K562 (cell line): ENCODE measurements around the gene MRAP2. TPM values are rescaled to one million over a fixed set of nuclear protein-coding genes. Genes with fewer than 3 reads are reported as not detected.
A peak's percentile ranks its signal among the peaks of the same experiment; 100 is the strongest.

Source experiments
- ATAC-seq: fragments of 200-7000 bp; cut with Tn5 transposase; 3 replicates; pipeline ENCODE4 v1.9.1; 2020; ENCODE audit warnings: moderate library complexity
- BruUV-seq: library from RNA; stranded (reverse); fragments of 400-500 nt; replicated peaks from 2 replicates; lab custom pipeline; 2021; lab: Mats Ljungman, UMichigan
- CTCF ChIA-PET: fragments of 300-600 bp; formaldehyde crosslinking; extraction: SDS; loops from one replicate; lab custom pipeline; 2021; ENCODE audit warnings: low intra/inter-chr PET ratio; lab: Yijun Ruan, JAX
- POLR2A ChIA-PET: fragments of 300-600, 350-650 bp; sonication (Branson Sonifier 250); formaldehyde crosslinking; extraction: SDS; loops from one replicate; lab custom pipeline; 2021; ENCODE audit warnings: antibody characterized with exemption, inconsistent platforms; lab: Yijun Ruan, JAX
- DNase-seq, 4 experiments: peaks; one replicate each; pipeline versions ENCODE4 v3.0.0 to v3.0.0-alpha.2; 2011 to 2018; ENCODE audit warnings: low spot score in 3 of 4, mixed read lengths in 3 of 4; ENCODE audit errors: extremely low read depth in 1 of 4
- FAIRE-seq: peaks from 2 replicates; lab custom pipeline; 2011; peaks lifted over from hg19 to GRCh38; lab: Jason Lieb, UNC
- H2AFZ ChIP-seq: 2 replicates; pipeline ENCODE4 v1.6.0; 2011; ENCODE audit warnings: low read depth, low read length, control low read depth, inconsistent platforms
- H3K27ac ChIP-seq: fragments of 200-600 bp; 3 replicates; pipeline ENCODE4 v1.8.0; 2011; ENCODE audit warnings: low read depth, mild to moderate bottlenecking, control low read depth, inconsistent platforms, low read length, moderate library complexity, mixed read lengths; ENCODE audit errors: extremely low read depth
- H3K27me3 ChIP-seq, 2 experiments: fragments of 300-600 bp in 1 of 2; 2 replicates in 1 of 2; 3 replicates in 1 of 2; pipeline versions ENCODE4 v1.6.0 to v1.8.0; 2011; ENCODE audit warnings: inconsistent platforms in 2 of 2, low read length in 2 of 2, mild to moderate bottlenecking in 1 of 2, mixed read lengths in 1 of 2, moderate library complexity in 1 of 2; ENCODE audit not compliant: control insufficient read depth in 2 of 2, insufficient read depth in 2 of 2
- H3K36me3 ChIP-seq: fragments of 300-600 bp; 3 replicates; pipeline ENCODE4 v1.8.0; 2011; ENCODE audit warnings: mild to moderate bottlenecking, low read length, inconsistent platforms; ENCODE audit not compliant: control insufficient read depth, insufficient read depth
- H3K4me1 ChIP-seq, 2 experiments: fragments of 200-600 bp in 1 of 2; replicated peaks in 1 of 2; 2 replicates in 1 of 2; 3 replicates in 1 of 2; pipeline versions ENCODE4 v1.5.1 to v1.8.0; 2011; ENCODE audit warnings: inconsistent platforms in 2 of 2, low read length in 2 of 2, mild to moderate bottlenecking in 1 of 2, mixed read lengths in 1 of 2, moderate library complexity in 1 of 2; ENCODE audit not compliant: control insufficient read depth in 2 of 2, insufficient read depth in 2 of 2
- H3K4me2 ChIP-seq: 2 replicates; pipeline ENCODE4 v1.6.1; 2011; ENCODE audit warnings: low read length, control low read depth, inconsistent platforms, mixed read lengths; ENCODE audit not compliant: insufficient read depth
- H3K4me3 ChIP-seq: fragments of 200-600 bp; sonication (generic), shearing (Covaris generic); 2 replicates; pipeline ENCODE4 v1.5.1; 2016; ENCODE audit warnings: control low read depth, inconsistent platforms
- H3K79me2 ChIP-seq: fragments of 200-600 bp; 3 replicates; pipeline ENCODE4 v1.8.0; 2011; ENCODE audit warnings: low read length, inconsistent platforms; ENCODE audit not compliant: control insufficient read depth, insufficient read depth
- H3K9ac ChIP-seq, 2 experiments: 2 replicates each; pipeline versions ENCODE4 v1.6.0 to v1.6.1; 2011; ENCODE audit warnings: low read depth in 2 of 2, low read length in 2 of 2, control low read depth in 1 of 2, inconsistent platforms in 1 of 2, mild to moderate bottlenecking in 1 of 2, mixed read lengths in 1 of 2; ENCODE audit not compliant: insufficient read depth in 1 of 2
- H3K9me1 ChIP-seq: one replicate; pipeline ENCODE4 v1.6.0; 2011; ENCODE audit warnings: inconsistent platforms, mild to moderate bottlenecking, low read length, moderate library complexity; ENCODE audit not compliant: control insufficient read depth, insufficient read depth
- H3K9me3 ChIP-seq: replicated peaks from 2 replicates; pipeline ENCODE4 v1.5.1; 2011; ENCODE audit warnings: low read depth, low read length, inconsistent platforms; ENCODE audit not compliant: control insufficient read depth, insufficient read depth
- H4K20me1 ChIP-seq: replicated peaks from 2 replicates; pipeline ENCODE4 v1.6.1; 2011; ENCODE audit warnings: low read length, inconsistent platforms, mixed read lengths; ENCODE audit not compliant: control insufficient read depth, insufficient read depth
- CCAR2 ChIP-seq: fragments of 200-400 bp; formaldehyde crosslinking; IDR thresholded peaks from 2 replicates; pipeline ENCODE4 v1.6.1; 2017; ENCODE audit warnings: mild to moderate bottlenecking, low read depth, low read length
- FOXA3 ChIP-seq, 2 experiments: fragments of 450-650 bp in 1 of 2; sonication (generic) in 1 of 2; formaldehyde crosslinking; IDR thresholded peaks in 1 of 2; conservative IDR thresholded peaks in 1 of 2; 2 replicates each; pipeline versions ENCODE4 v1.4.0 to v1.8.0; 2020 to 2022; ENCODE audit warnings: mild to moderate bottlenecking in 2 of 2, missing genetic modification reagents in 1 of 2
- MCM7 ChIP-seq, 2 experiments: fragments of 450-650 bp; IDR thresholded peaks; 2 replicates each; pipeline ENCODE4 v1.6.1; 2016 to 2018
- SETDB1 ChIP-seq: IDR thresholded peaks from one replicate; pipeline ENCODE4 v1.6.1; 2012; ENCODE audit warnings: low read length, control low read depth, inconsistent platforms
- SMARCB1 ChIP-seq: IDR thresholded peaks from 2 replicates; pipeline ENCODE4 v1.6.1; 2011; ENCODE audit warnings: improper control_type of control experiment, low read depth; ENCODE audit not compliant: insufficient read length
- STAT5B ChIP-seq: fragments of 250-450 bp; sonication (Bioruptor Pico); IDR thresholded peaks from 2 replicates; pipeline ENCODE4 v1.8.0; 2021; ENCODE audit warnings: mild to moderate bottlenecking, inconsistent platforms
- TCF7 ChIP-seq: sonication (generic); IDR thresholded peaks from 2 replicates; pipeline ENCODE4 v1.6.1; 2016; ENCODE audit warnings: antibody characterized with exemption, borderline replicate concordance
- ZKSCAN1 ChIP-seq: fragments of 150-350 bp; IDR thresholded peaks from 2 replicates; pipeline ENCODE4 v1.6.1; 2016; ENCODE audit warnings: low read depth, low read length
- WGBS: fragments of 100-300 bp; shearing (Covaris generic); methylation state at CpG from one replicate; pipeline ENCODE4 v1.1.6; 2016; ENCODE audit warnings: low coverage, mixed read lengths; ENCODE audit not compliant: insufficient coverage; ENCODE audit errors: missing lambda C conversion rate; 5-methylcytosine and 5-hydroxymethylcytosine counted together
- in situ Hi-C: fragments of 300-500 bp; cut with MboI; formaldehyde crosslinking; loops from 4 replicates; pipeline ENCODE4 v1.15.0; 2018; ENCODE audit warnings: inconsistent platforms, mixed read lengths
- intact Hi-C: fragments of 100-400 bp; cut with micrococcal nuclease; formaldehyde crosslinking; loops from 2 replicates; pipeline ENCODE4 v1.14.2; 2022
- polyA plus RNA-seq, 8 experiments: library from polyadenylated mRNA; depleted of rRNA in 4 of 8; stranded (reverse) in 5 of 8; unstranded in 3 of 8; fragments of >200 nt; fragmentation: Nextera tagmentation in 2 of 8; fragmentation: Illumina TruSeq in 1 of 8; extraction: Ambion mirVana in 2 of 8; extraction: Trizol in 1 of 8; gene quantifications; 2 replicates each; pipeline versions ENCODE4 v1.2.1 to v1.2.3, GENCODE V29; 2011 to 2014; ENCODE audit warnings: inconsistent platforms in 1 of 8, missing spikeins in 1 of 8
- total RNA-seq, 7 experiments: library from RNA; depleted of rRNA in 6 of 7; stranded (reverse); fragments of >200 nt in 6 of 7; fragmentation: Illumina TruSeq in 2 of 7; extraction: Trizol in 2 of 7; gene quantifications; 2 replicates each; pipeline versions ENCODE4 v1.2.1 to v1.2.3, GENCODE V29; 2011 to 2021; ENCODE audit warnings: low replicate concordance in 1 of 7

The MRAP2 gene
- total and polyA plus RNA-seq, 9 of the 15 experiments (the other 6 are each of a cell fraction or from before 2014, with no cell fraction given): 5.9 to 38.9 (median 9.3) TPM

DNA sequence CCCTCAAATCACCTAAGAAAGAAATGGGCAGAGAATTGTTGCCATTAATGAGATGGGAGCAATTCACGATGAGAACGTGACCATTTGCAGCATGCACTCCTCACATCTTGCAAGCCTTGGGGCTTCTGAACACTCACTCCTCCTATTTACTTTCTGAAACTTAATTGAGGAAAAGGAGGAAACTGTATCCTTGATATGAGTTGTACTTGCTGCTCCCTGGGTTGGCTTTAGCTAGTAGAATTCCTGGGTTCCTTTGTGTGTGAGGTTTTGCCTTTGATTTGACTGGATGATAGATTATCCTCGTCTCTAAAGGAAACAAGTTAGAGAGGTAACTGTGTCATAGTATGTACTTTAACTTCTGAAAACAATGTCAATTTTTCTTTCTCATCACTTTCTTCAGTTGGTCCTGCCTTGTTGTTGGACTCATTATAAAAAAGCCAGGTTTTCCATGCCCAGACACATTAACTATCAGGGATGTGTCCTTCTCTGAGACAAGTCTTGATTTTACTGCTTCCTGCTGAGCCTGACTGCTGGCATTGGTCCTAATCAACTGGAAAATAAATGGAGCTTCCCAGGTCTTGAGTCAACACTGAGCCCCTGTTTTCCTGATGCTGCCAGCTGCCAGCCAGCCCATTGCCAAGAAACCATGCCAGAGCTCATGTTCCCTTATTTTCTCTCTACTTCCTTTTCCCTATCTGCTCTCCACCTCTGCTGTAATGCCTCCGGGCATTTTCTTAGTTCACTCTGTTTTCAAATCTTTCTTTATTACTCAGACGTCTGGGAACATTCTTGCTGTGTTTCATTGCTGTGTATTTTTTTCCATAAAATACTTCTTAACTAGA lies 6.0 kb upstream of the MRAP2 start (continued):
- TF ChIP-seq FOXA3 (CRISPR knock-in tag; conservative IDR thresholded peaks at IDR 0.05 in 1 of 2, IDR thresholded peaks at IDR 0.05 in 1 of 2): no peak
- TF ChIP-seq SETDB1: no peak
- TF ChIP-seq MCM7 (IDR thresholded peaks at IDR 0.05): no peak
- no peak for TF ChIP-seq TCF7
- TF ChIP-seq CCAR2: no peak
- no peak for TF ChIP-seq STAT5B (CRISPR knock-in tag)

GRCh38 chr6:84028350-84028749 lies 5.2 kb upstream of the MRAP2 start:
- H3K27me3 ChIP-seq: no peaks in the 10 kb centered on the region
- BruUV-seq: no TSS peak
- TF ChIP-seq ZKSCAN1 (peak; percentile 80), SMARCB1 (no peak)
- H3K4me1 ChIP-seq: peaks cover 4 to 6% of the 10 kb centered on the region in 2 experiments
- no peak for FAIRE-seq
- ChIA-PET CTCF (no interaction called here), POLR2A (no interaction called here)
- H3K9me3 ChIP-seq: no peaks in the 10 kb centered on the region
- ATAC-seq: no peak
- WGBS: 100% methylated on average over 1 of the region's 1 CpG
- H3K4me3 ChIP-seq: no peak overlapping the region
- in situ Hi-C loops: no loop called here
- H3K9ac ChIP-seq: no peak overlapping the region
- no peak overlapping the region for H3K4me2 ChIP-seq
- DNase-seq: no peak
- H2AFZ ChIP-seq: no peak overlapping the region
- intact Hi-C loops: no loop called here
- no peaks in the 10 kb centered on the region for H4K20me1 ChIP-seq
- H3K36me3 ChIP-seq: no peaks in the 10 kb centered on the region
- H3K79me2 ChIP-seq: no peaks in the 10 kb centered on the region
- no peak overlapping the region for H3K27ac ChIP-seq
- no peaks in the 10 kb centered on the region for H3K9me1 ChIP-seq
